OCI-LY3 (cell line): ENCODE measurements around the gene GAB1.

Experiments used
- H2AFZ ChIP-seq: fragments of 200-600, 300-600 bp; shearing (Covaris generic); 2 replicates; pipeline ENCODE4 v1.6.0; 2014; ENCODE audit warnings: antibody characterized with exemption, low read depth, low read length
- H3K27ac ChIP-seq: fragments of 200-600, 300-600 bp; sonication (generic); 2 replicates; pipeline ENCODE4 v1.5.1; 2014; ENCODE audit warnings: mild to moderate bottlenecking, low read length, moderate library complexity, mixed read lengths
- H3K27me3 ChIP-seq: fragments of 200-600, 300-600 bp; sonication (generic); 2 replicates; pipeline ENCODE4 v1.6.1; 2014; ENCODE audit warnings: low read depth, low read length, mixed read lengths
- H3K36me3 ChIP-seq: fragments of 200-600, 300-600 bp; sonication (generic); replicated peaks from 2 replicates; pipeline ENCODE3; 2014; ENCODE audit warnings: low read depth, low read length, mixed read lengths
- H3K4me1 ChIP-seq: fragments of 300-600, 200-600 bp; sonication (generic); 2 replicates; pipeline ENCODE4 v1.6.1; 2014; ENCODE audit warnings: low read length, mixed read lengths
- H3K4me2 ChIP-seq: fragments of 200-600, 300-600 bp; sonication (generic); 2 replicates; pipeline ENCODE4 v1.6.1; 2014; ENCODE audit warnings: low read length, mixed read lengths
- H3K4me3 ChIP-seq: fragments of 300-600, 200-600 bp; sonication (generic); 2 replicates; pipeline ENCODE4 v1.5.1; 2014; ENCODE audit warnings: antibody characterized with exemption, mild to moderate bottlenecking, low read length, moderate library complexity
- H3K79me2 ChIP-seq: fragments of 300-600, 200-600 bp; shearing (Covaris generic); 2 replicates; pipeline ENCODE4 v1.6.1; 2014; ENCODE audit warnings: mild to moderate bottlenecking, low read length, mixed read lengths
- H3K9ac ChIP-seq: fragments of 300-600, 200-600 bp; shearing (Covaris generic); 2 replicates; pipeline ENCODE4 v1.6.0; 2014; ENCODE audit warnings: mild to moderate bottlenecking, low read length, moderate library complexity
- H3K9me3 ChIP-seq: fragments of 200-600, 300-600 bp; shearing (Covaris generic); 2 replicates; pipeline ENCODE4 v1.6.1; 2014; ENCODE audit warnings: low read length, mixed read lengths; ENCODE audit not compliant: insufficient read depth
- H4K20me1 ChIP-seq: fragments of 200-600, 300-600 bp; sonication (generic); 2 replicates; pipeline ENCODE4 v1.6.1; 2016; ENCODE audit warnings: low read length, mixed read lengths; ENCODE audit not compliant: insufficient read depth
- CTCF ChIP-seq: fragments of 200-600, 300-600 bp; sonication (generic); IDR thresholded peaks from 2 replicates; pipeline ENCODE4 v1.5.1; 2014; ENCODE audit warnings: antibody characterized with exemption, low read length, low read depth
- EZH2phosphoT487 ChIP-seq: fragments of 200-600 bp; shearing (Covaris generic); IDR thresholded peaks from 2 replicates; pipeline ENCODE4 v1.6.1; 2018; ENCODE audit warnings: antibody characterized with exemption, mixed run types, low read depth

Gene GAB1

GRCh38 chr4:143296397-143297067 is 40.1 kb upstream of the GAB1 start:
- Histone ChIP-seq H3K9ac (no peak overlapping the region), H4K20me1 (no peaks in the 10 kb centered on the region), H3K36me3 (no peaks in the 10 kb centered on the region), H3K27me3 (no peaks in the 10 kb centered on the region), H3K27ac (no peak overlapping the region), H2AFZ (no peak overlapping the region), H3K4me1 (no peaks in the 10 kb centered on the region), H3K9me3 (no peaks in the 10 kb centered on the region), H3K79me2 (no peaks in the 10 kb centered on the region), H3K4me3 (no peak overlapping the region), H3K4me2 (no peak overlapping the region)
- no peak for TF ChIP-seq EZH2phosphoT487
- TF ChIP-seq CTCF: no peak

DNA sequence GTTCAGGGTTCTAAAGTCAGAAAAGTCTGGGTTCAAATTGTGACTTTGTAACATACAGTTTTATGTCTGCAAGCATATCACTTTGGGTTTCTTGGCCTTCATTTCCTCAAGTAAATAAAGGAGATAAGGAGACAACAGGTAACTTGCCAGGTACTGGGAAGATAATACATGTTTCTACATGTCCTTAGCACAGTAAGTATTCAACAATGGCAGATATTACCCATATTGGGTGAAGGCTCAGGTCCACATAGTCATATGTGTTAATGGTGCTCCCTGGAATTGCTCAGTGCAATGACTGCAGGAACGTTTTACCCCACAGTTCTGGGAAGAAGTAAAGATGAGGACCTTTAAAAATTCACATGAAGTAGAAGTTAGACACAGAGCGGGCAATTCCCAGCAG is 35.8 kb upstream of the GAB1 start:
- no peaks in the 10 kb centered on the region for H3K9me3 ChIP-seq
- H3K27ac ChIP-seq: no peak overlapping the region
- no peaks in the 10 kb centered on the region for H3K27me3 ChIP-seq
- H3K4me1 ChIP-seq: no peaks in the 10 kb centered on the region
- no peaks in the 10 kb centered on the region for H3K36me3 ChIP-seq
- TF ChIP-seq CTCF (no peak), EZH2phosphoT487 (no peak)
- no peak overlapping the region for H2AFZ ChIP-seq
- no peaks in the 10 kb centered on the region for H4K20me1 ChIP-seq
- H3K4me3 ChIP-seq: no peak overlapping the region
- no peak overlapping the region for H3K9ac ChIP-seq
- H3K79me2 ChIP-seq: no peaks in the 10 kb centered on the region
- no peak overlapping the region for H3K4me2 ChIP-seq

DNA sequence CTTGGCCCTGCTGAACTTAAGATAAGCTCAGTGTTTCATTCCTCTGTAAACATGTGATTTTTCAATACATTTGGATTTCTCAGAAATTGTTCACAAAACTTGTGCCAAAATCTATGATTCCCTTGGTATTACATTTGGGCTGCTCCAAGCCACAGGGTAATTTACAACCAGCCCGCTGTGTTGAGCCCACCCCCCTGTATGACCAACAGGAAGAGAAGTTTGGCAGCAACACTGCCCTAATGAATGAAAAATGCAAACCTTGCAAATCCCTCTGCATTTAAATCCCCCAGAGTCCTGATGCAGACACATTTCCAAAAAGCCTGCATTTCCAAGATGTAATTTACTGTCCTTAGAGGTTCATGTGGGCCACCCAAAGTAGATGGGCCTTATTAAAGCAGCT is 34.1 kb upstream of the GAB1 start:
- no peak overlapping the region for H3K9ac ChIP-seq
- H2AFZ ChIP-seq: no peak overlapping the region
- no peak overlapping the region for H3K4me2 ChIP-seq
- H3K9me3 ChIP-seq: no peaks in the 10 kb centered on the region
- no peaks in the 10 kb centered on the region for H3K27me3 ChIP-seq
- H3K4me1 ChIP-seq: no peaks in the 10 kb centered on the region
- TF ChIP-seq EZH2phosphoT487 (no peak), CTCF (no peak)
- no peaks in the 10 kb centered on the region for H4K20me1 ChIP-seq
- no peaks in the 10 kb centered on the region for H3K79me2 ChIP-seq
- H3K4me3 ChIP-seq: no peak overlapping the region
- H3K36me3 ChIP-seq: no peaks in the 10 kb centered on the region
- H3K27ac ChIP-seq: no peak overlapping the region

DNA sequence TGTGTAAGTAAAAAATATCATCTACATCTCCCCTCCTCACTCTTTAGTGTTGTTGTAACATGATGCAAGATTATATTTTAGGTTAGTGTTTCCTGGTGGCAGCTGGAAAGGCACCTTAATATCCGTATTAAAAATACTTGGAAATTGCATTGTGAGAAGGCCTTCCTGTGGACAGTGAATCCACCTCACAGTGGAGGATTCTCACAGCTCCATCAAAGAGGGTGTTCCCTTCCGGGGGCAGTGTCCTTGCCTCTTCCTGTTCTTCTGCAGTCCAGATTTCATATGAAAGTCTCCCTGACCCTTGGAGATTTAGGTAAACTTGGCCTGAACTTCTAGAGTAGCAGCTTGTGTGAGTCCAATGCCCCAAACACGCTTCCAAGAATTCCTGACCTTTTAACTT is 29.9 kb upstream of the GAB1 start:
- Histone ChIP-seq H3K79me2 (no peaks in the 10 kb centered on the region), H3K4me1 (no peaks in the 10 kb centered on the region), H3K36me3 (no peaks in the 10 kb centered on the region), H3K27ac (no peak overlapping the region), H3K4me2 (no peak overlapping the region), H3K27me3 (no peaks in the 10 kb centered on the region), H4K20me1 (no peaks in the 10 kb centered on the region), H3K4me3 (no peak overlapping the region), H3K9ac (no peak overlapping the region), H3K9me3 (no peaks in the 10 kb centered on the region), H2AFZ (no peak overlapping the region)
- no peak for TF ChIP-seq EZH2phosphoT487
- no peak for TF ChIP-seq CTCF
